Endodermal cell (in vitro differentiated cells): ENCODE measurements around the gene UCN2. TPM values are rescaled to one million over a fixed set of nuclear protein-coding genes. Genes with fewer than 3 reads are reported as not detected.
A peak's percentile ranks its signal among the peaks of the same experiment; 100 is the strongest.
"Not testable (repeated sequence)": the region's sequence is repeated elsewhere in the genome, so short reads cannot be mapped to it uniquely, and the experiment has no call there.

Experiments used
- DNase-seq: peaks from one replicate; pipeline ENCODE4 v3.0.0-alpha.2; 2017
- H3K27ac ChIP-seq: 2 replicates; pipeline ENCODE4 v1.5.1; 2013; ENCODE audit warnings: mild to moderate bottlenecking, low read depth, low read length, moderate library complexity
- H3K27me3 ChIP-seq: 2 replicates; pipeline ENCODE4 v1.6.1; 2013; ENCODE audit warnings: mild to moderate bottlenecking, low read length, moderate library complexity; ENCODE audit not compliant: insufficient read depth, control insufficient read depth, poor library complexity, severe bottlenecking
- H3K36me3 ChIP-seq: 2 replicates; pipeline ENCODE4 v1.7.0; 2013; ENCODE audit warnings: mild to moderate bottlenecking, low read length, moderate library complexity; ENCODE audit not compliant: control insufficient read depth, insufficient read depth
- H3K4me1 ChIP-seq: one replicate; pipeline ENCODE4 v1.7.0; 2013; ENCODE audit warnings: low read length; ENCODE audit not compliant: control insufficient read depth, insufficient read depth
- H3K4me3 ChIP-seq: 2 replicates; pipeline ENCODE4 v1.5.1; 2013; ENCODE audit warnings: mild to moderate bottlenecking, low read length, moderate library complexity
- H3K9ac ChIP-seq: 2 replicates; pipeline ENCODE4 v1.6.1; 2013; ENCODE audit warnings: mild to moderate bottlenecking, low read length, moderate library complexity; ENCODE audit not compliant: poor library complexity, severe bottlenecking; ENCODE audit errors: extremely low read depth
- H3K9me3 ChIP-seq: 2 replicates; pipeline ENCODE4 v1.6.1; 2013; ENCODE audit warnings: mild to moderate bottlenecking, low read length, moderate library complexity; ENCODE audit not compliant: control insufficient read depth
- H3K27ac Mint-ChIP-seq: 2 replicates; pipeline ENCODE4 v1.8.0; 2020; ENCODE audit warnings: mixed read lengths
- H3K27me3 Mint-ChIP-seq: 2 replicates; pipeline ENCODE4 v1.8.0; 2021; ENCODE audit warnings: mild to moderate bottlenecking, mixed read lengths; ENCODE audit not compliant: insufficient read depth
- H3K36me3 Mint-ChIP-seq: 2 replicates; pipeline ENCODE4 v1.8.0; 2020; ENCODE audit warnings: low read depth, mixed read lengths
- H3K4me1 Mint-ChIP-seq: 2 replicates; pipeline ENCODE4 v1.8.0; 2020; ENCODE audit warnings: mixed read lengths
- H3K4me3 Mint-ChIP-seq: 2 replicates; pipeline ENCODE4 v1.8.0; 2020; ENCODE audit warnings: mild to moderate bottlenecking, moderate library complexity, mixed read lengths
- H3K9me3 Mint-ChIP-seq: 2 replicates; pipeline ENCODE4 v1.8.0; 2020; ENCODE audit warnings: mild to moderate bottlenecking, mixed read lengths
- CTCF ChIP-seq: fragments of 200-600 bp; sonication (generic); conservative IDR thresholded peaks from 2 replicates; pipeline ENCODE4 v1.5.0; 2021; ENCODE audit warnings: antibody characterized with exemption, mild to moderate bottlenecking
- WGBS, 2 experiments: methylation state at CpG; one replicate each; pipeline versions ENCODE4 v1.1.5 to v1.1.7; 2013; ENCODE audit warnings: missing lambda C conversion rate in 2 of 2, mixed read lengths in 1 of 2; ENCODE audit not compliant: insufficient coverage in 1 of 2, insufficient read length in 1 of 2; 5-methylcytosine and 5-hydroxymethylcytosine counted together
- total RNA-seq, 2 donors: library from RNA; stranded (reverse); fragmentation: NEBNext Ultra II Directional in 1 of 2; extraction: Animal tissue kit (Norgen Biotek cat#: 25700) in 1 of 2; gene quantifications; 2 replicates in 1 of 2; 3 replicates in 1 of 2; pipeline ENCODE4 v1.2.1, GENCODE V29; 2021

The UCN2 gene
- total RNA-seq, 2 donors from 2014 or later: not detected

GRCh38 chr3:48552111-48552951 lies 11.2 kb downstream of the UCN2 start:
- Mint-ChIP-seq H3K9me3 (no peaks in the 10 kb centered on the region), H3K27ac (no peak overlapping the region), H3K4me3 (no peak overlapping the region), H3K27me3 (no peaks in the 10 kb centered on the region), H3K4me1 (peaks cover 19% of the 10 kb centered on the region), H3K36me3 (peaks cover 4% of the 10 kb centered on the region)
- DNase-seq: peak; percentile 42
- Histone ChIP-seq H3K27ac (no peak overlapping the region), H3K4me1 (peaks cover 4% of the 10 kb centered on the region), H3K27me3 (no peaks in the 10 kb centered on the region), H3K4me3 (no peak overlapping the region), H3K36me3 (peaks cover 8% of the 10 kb centered on the region), H3K9ac (no peak overlapping the region), H3K9me3 (no peaks in the 10 kb centered on the region)
- 92 to 93% methylated on average over 10 to 14 of the region's 14 CpGs for WGBS, 2 experiments
- no peak for TF ChIP-seq CTCF

GRCh38 chr3:48551651-48552050 lies 11.9 kb downstream of the UCN2 start:
- H3K9me3 Mint-ChIP-seq, DNase-seq, H3K27ac ChIP-seq, H3K4me1 ChIP-seq, H3K4me3 ChIP-seq, H3K9ac ChIP-seq, H3K27ac Mint-ChIP-seq, H3K4me3 Mint-ChIP-seq, H3K27me3 ChIP-seq, H3K27me3 Mint-ChIP-seq, H3K36me3 Mint-ChIP-seq, H3K9me3 ChIP-seq: not testable (repeated sequence)
- WGBS, 2 experiments: 93 to 94% methylated on average over 5 to 7 of the region's 7 CpGs
- H3K36me3 ChIP-seq: peaks cover 14% of the 10 kb centered on the region
- peaks cover 19% of the 10 kb centered on the region for H3K4me1 Mint-ChIP-seq

- Histone ChIP-seq H3K27ac (no peak overlapping the region), H3K9ac (no peak overlapping the region), H3K36me3 (peaks cover 14% of the 10 kb centered on the region), H3K4me3 (no peak overlapping the region), H3K9me3 (no peaks in the 10 kb centered on the region), H3K4me1 (no peaks in the 10 kb centered on the region), H3K27me3 (no peaks in the 10 kb centered on the region)
- no peak overlapping the region for H3K4me3 Mint-ChIP-seq
- peaks cover 6% of the 10 kb centered on the region for H3K36me3 Mint-ChIP-seq
- H3K9me3 Mint-ChIP-seq: no peaks in the 10 kb centered on the region
- 72% methylated on average over 10 of the region's 10 CpGs; no CpG with 5 or more reads in 1 of the 2 experiments for WGBS, 2 experiments
- DNase-seq: peak; percentile 96
- H3K27me3 Mint-ChIP-seq: no peaks in the 10 kb centered on the region
- H3K27ac Mint-ChIP-seq: no peak overlapping the region
- peak; percentile 98 for TF ChIP-seq CTCF
- peaks cover under 1% of the 10 kb centered on the region for H3K4me1 Mint-ChIP-seq
Observed at GRCh38 chr3:48548729-48549705, 14.6 kb downstream of the UCN2 start.
